LNCAP (cell line): Measurements from ENCODE around the gene PHACTR1.

Experiments
- CTCF ChIP-seq: fragments of 450-650 bp; IDR thresholded peaks from 2 replicates; pipeline ENCODE4 v1.5.1; 2017; ENCODE audit warnings: mild to moderate bottlenecking

PHACTR1 gene

GRCh38 chr6:13277231-13277630 lies 560.7 kb downstream of the PHACTR1 start:
- no peak for TF ChIP-seq CTCF

DNA sequence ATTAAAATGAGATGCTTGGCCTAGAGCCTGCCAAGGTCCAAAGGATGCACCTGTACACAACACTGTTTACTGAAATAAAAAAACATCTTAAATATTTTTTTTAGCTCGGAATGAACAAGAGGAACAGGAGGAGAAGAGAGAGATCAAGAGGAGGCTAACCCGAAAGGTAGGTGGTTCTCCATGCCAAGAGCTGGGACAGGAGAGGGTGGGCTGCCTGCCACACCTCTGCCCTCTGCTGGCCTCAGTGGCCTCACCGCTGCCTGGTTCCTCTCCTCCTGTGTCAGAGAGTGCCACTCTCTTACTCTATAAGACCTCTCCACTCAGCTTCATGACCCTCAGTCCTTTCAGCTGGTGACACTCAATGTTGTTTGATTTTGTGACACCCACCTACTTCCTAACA lies 561.6 kb downstream of the PHACTR1 start:
- TF ChIP-seq CTCF: peak; percentile 41; the same call in 1 of the 2 replicates

- no peak for TF ChIP-seq CTCF
Measured at GRCh38 chr6:13278991-13279390, 562.4 kb downstream of the PHACTR1 start.

DNA sequence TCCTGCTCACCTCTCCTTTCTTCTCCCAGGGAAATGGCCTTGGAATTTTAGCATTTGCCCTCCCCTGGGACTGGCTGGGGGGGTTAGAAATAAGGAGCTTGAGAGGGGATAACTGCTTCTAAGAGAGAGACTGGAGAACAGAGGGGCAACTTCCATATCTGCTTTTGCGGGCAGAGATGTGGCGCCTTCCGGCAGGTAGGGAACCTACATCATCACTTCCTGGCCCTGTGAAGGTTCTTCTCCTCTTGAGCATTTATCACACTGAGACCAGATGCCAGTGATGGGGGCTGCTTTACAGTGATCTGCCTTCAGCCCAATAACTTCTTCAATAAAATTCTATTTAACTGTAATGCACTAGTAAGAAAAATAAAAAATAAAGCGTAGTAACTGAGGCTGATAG lies 563.7 kb downstream of the PHACTR1 start:
- no peak for TF ChIP-seq CTCF

DNA sequence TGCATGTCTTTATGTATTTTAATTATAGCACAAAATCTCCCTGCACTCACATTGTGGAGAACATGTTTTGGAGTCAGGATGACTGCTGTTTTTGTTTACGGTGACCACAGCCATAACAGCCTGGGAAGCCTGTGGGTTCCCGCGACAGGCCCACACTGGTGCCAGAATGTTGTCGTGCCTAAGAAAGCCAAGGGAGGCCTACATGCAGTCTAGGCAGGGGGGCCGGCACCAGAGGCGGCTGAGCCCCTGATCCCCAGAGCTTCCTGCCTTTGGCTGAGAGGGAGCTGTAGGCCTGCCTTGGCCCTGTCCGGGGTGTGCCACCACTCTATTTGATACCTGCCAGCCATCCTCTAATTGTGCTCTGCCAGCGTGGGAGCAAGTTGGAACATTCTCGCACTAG lies 565.1 kb downstream of the PHACTR1 start:
- TF ChIP-seq CTCF: no peak

DNA sequence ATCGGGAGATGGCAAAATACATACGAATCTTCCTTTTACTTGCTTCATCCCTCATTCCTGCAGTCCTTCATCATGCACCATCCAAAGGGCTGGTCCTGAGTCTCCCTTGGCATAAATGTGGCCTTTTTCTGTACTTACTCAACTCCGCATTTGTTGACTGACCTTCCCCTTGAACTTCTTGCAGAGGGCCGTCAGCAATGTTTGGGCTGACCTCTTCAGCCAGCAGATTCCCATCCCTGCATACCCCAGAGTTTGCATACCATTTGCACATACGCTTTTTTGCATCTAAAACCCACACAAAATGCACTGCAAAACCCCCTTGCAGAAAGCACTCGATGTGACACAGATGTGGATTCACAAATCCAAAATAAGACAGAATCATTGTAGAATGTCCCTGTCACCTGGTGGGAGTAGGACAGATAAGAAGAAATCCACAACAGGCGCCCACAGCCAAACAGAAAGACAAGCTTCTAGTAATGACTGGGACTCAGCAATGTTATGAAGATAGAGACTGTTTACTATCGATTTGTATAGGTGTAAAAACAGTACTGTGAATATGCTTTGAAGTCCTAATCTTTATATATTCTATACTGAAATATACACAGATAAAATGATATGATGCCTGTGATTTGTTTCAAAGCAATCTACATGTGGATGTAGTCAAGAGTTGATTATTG lies 566.0 kb downstream of the PHACTR1 start:
- no peak for TF ChIP-seq CTCF

DNA sequence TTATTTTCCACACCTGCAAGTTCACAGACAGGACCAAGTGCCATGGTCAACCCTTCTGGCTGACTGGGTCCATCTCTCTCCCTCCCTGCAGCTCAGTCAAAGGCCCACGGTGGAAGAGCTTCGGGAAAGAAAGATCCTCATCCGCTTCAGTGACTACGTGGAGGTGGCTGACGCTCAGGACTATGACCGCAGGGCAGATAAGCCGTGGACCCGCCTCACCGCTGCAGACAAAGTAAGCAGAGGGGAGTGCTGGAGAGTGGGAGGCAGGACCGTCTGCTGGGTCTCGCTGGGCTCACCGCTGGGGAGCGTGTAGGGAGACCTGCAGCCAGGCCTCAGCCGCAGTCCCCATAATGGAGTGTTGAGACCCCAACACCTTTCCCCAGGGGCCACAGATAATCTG lies 566.8 kb downstream of the PHACTR1 start:
- no peak for TF ChIP-seq CTCF

- no peak for TF ChIP-seq CTCF
Measured at GRCh38 chr6:13284646-13285045, 568.1 kb downstream of the PHACTR1 start.
